Mesothelial cell of epicardium (in vitro differentiated cells): ENCODE measurements around the gene MRPS26. TPM values are rescaled to one million over a fixed set of nuclear protein-coding genes. Genes with fewer than 3 reads are reported as not detected.
"Not testable (repeated sequence)": the region's sequence is repeated elsewhere in the genome, so short reads cannot be mapped to it uniquely, and the experiment has no call there.

Source experiments
- DNase-seq, 2 experiments: peaks; one replicate each; pipeline ENCODE4 v3.0.0; 2021; ENCODE audit warnings: low spot score in 2 of 2; ENCODE audit not compliant: unreplicated experiment in 2 of 2
- H3K27ac Mint-ChIP-seq: 2 replicates; pipeline ENCODE4 v1.8.0; 2021; ENCODE audit warnings: mixed read lengths
- H3K27me3 Mint-ChIP-seq: 2 replicates; pipeline ENCODE4 v1.8.0; 2021; ENCODE audit warnings: low read depth, mixed read lengths
- H3K36me3 Mint-ChIP-seq: 2 replicates; pipeline ENCODE4 v1.8.0; 2021; ENCODE audit warnings: mixed read lengths
- H3K4me1 Mint-ChIP-seq: 2 replicates; pipeline ENCODE4 v1.8.0; 2021; ENCODE audit warnings: mixed read lengths
- H3K4me3 Mint-ChIP-seq: 2 replicates; pipeline ENCODE4 v1.8.0; 2021; ENCODE audit warnings: mild to moderate bottlenecking, moderate library complexity, mixed read lengths
- H3K9me3 Mint-ChIP-seq: 2 replicates; pipeline ENCODE4 v1.8.0; 2021; ENCODE audit warnings: mixed read lengths
- total RNA-seq: library from RNA; stranded (reverse); gene quantifications from 3 replicates; pipeline ENCODE4 v1.2.1, GENCODE V29; 2021
- TF ChIP-seq, protein P1 (sequence below): fragments of 200-600 bp; sonication (generic); IDR thresholded peaks from one replicate; pipeline ENCODE4 v1.5.0; 2021; ENCODE audit warnings: antibody characterized with exemption; ENCODE audit not compliant: unreplicated experiment

Gene MRPS26
- total RNA-seq, 1 donor from 2014 or later, result 56.9 TPM

DNA sequence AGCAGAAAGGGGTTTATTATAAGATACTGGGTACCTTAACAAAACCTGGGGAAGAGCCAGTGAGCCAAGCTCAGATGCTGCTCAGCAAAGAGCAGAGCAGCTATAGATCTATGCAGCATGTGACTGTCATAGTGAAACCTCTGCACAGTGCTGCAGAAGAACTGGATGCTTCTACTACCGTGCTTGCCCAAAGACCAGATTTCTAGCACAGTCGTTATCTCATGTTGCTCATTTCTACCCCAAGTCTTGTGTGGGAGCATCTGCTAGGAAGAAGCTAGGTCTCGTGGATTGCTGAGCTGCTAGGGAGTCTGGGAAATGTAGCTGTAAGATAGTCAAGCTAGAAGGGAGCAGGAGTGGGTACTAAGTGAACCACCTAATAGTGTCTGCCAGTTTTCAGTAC is 34.1 kb upstream of the MRPS26 start:
- no peak for DNase-seq
- Mint-ChIP-seq H3K27ac (no peak overlapping the region), H3K4me3 (no peak overlapping the region), H3K27me3 (no peaks in the 10 kb centered on the region), H3K4me1 (no peaks in the 10 kb centered on the region), H3K9me3 (no peaks in the 10 kb centered on the region), H3K36me3 (peaks cover 32% of the 10 kb centered on the region)
- TF ChIP-seq, protein P1, sequence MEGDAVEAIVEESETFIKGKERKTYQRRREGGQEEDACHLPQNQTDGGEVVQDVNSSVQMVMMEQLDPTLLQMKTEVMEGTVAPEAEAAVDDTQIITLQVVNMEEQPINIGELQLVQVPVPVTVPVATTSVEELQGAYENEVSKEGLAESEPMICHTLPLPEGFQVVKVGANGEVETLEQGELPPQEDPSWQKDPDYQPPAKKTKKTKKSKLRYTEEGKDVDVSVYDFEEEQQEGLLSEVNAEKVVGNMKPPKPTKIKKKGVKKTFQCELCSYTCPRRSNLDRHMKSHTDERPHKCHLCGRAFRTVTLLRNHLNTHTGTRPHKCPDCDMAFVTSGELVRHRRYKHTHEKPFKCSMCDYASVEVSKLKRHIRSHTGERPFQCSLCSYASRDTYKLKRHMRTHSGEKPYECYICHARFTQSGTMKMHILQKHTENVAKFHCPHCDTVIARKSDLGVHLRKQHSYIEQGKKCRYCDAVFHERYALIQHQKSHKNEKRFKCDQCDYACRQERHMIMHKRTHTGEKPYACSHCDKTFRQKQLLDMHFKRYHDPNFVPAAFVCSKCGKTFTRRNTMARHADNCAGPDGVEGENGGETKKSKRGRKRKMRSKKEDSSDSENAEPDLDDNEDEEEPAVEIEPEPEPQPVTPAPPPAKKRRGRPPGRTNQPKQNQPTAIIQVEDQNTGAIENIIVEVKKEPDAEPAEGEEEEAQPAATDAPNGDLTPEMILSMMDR, result no peak

DNA sequence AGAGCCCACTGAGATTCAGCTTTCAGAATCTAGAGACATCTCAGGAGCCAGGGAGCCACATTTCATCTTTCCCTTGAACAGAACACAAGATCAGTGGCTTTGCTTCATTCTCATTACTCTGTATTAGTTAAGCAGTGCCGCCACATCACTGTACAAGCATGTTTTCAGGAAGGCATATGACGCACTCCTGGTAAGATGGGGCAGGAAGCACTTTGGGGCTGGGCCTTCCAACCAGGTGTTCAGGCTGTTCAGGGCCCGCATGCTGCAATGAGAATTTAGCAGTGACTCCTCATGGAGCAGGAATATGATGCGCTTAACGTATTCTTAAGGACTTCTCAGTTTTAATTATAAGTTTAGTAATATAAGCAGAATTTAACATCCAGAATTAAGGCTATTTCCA is 32.1 kb upstream of the MRPS26 start:
- TF ChIP-seq, protein P1, result no peak
- H3K4me1 Mint-ChIP-seq, result no peaks in the 10 kb centered on the region
- peaks cover 6% of the 10 kb centered on the region for H3K9me3 Mint-ChIP-seq
- no peak overlapping the region for H3K4me3 Mint-ChIP-seq
- peaks cover 35% of the 10 kb centered on the region for H3K36me3 Mint-ChIP-seq
- DNase-seq, result no peak
- H3K27me3 Mint-ChIP-seq, result no peaks in the 10 kb centered on the region
- no peak overlapping the region for H3K27ac Mint-ChIP-seq

DNA sequence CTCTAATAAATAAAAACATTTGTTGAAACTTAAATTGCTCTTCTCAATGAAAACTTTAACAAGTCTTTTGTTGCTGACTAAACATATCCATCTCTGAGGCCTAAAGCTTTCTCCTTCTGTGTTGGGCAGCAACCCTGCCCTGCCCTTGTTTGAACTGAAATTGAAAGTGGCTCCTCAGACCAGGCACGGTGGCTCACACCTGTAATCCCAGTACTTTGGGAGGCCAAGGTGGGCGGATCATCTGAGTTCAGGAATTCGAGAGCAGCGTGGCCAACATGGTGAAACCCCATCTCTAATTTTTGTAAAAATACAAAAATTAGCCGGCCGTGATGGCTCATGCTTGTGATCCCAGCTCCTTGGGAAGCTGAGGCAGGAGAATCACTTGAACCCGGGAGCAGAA is 31.7 kb upstream of the MRPS26 start:
- TF ChIP-seq, protein P1, result no peak
- DNase-seq, result no peak
- Mint-ChIP-seq H3K4me3 (no peak overlapping the region), H3K27me3 (no peaks in the 10 kb centered on the region), H3K36me3 (peaks cover 31% of the 10 kb centered on the region), H3K27ac (no peak overlapping the region), H3K4me1 (no peaks in the 10 kb centered on the region), H3K9me3 (peaks cover 6% of the 10 kb centered on the region)

DNA sequence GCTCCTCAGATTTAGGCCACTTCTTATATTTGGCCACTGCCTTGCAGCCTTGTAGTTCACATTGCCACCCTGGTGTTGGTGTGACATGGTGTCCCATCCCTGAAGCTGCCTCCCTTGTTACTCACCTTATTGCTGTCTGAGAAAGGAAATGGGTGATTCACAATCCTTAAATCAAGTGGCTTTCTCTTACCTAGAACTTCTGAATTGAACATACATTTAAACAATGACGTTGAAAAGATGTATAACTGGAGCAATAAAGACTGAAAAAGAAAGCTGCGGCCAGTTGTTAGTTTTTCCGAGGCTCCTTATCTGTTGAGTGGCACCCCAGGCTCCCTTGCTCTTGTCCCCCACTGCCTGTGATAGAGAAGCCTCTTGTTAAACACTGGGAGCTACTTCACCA is 31.2 kb upstream of the MRPS26 start:
- Mint-ChIP-seq H3K4me3 (no peak overlapping the region), H3K9me3 (peaks cover 6% of the 10 kb centered on the region), H3K36me3 (peaks cover 28% of the 10 kb centered on the region), H3K4me1 (no peaks in the 10 kb centered on the region), H3K27me3 (no peaks in the 10 kb centered on the region), H3K27ac (no peak overlapping the region)
- TF ChIP-seq, protein P1, result no peak
- DNase-seq, result no peak

DNA sequence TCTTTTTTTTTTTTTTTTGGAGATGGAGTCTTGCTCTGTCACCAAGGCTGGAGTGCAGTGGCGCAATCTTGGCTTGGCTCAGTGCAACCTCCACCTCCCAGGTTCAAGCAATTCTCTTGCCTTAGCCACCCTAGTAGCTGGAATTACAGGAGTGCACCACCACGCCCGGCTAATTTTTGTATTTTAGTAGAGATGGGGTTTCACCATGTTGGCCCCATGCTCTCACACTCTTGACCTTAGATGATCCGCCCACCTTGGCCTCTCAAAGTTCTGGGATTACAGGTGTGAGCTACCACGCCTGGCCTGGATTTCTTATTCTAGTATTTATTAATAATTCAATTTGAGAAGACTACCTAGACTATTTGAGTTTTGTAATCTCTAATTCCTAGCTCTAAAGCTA is 30.6 kb upstream of the MRPS26 start:
- peaks cover 31% of the 10 kb centered on the region for H3K36me3 Mint-ChIP-seq
- not testable (repeated sequence) for H3K4me3 Mint-ChIP-seq, H3K4me1 Mint-ChIP-seq, DNase-seq, H3K9me3 Mint-ChIP-seq, H3K27ac Mint-ChIP-seq, H3K27me3 Mint-ChIP-seq

DNA sequence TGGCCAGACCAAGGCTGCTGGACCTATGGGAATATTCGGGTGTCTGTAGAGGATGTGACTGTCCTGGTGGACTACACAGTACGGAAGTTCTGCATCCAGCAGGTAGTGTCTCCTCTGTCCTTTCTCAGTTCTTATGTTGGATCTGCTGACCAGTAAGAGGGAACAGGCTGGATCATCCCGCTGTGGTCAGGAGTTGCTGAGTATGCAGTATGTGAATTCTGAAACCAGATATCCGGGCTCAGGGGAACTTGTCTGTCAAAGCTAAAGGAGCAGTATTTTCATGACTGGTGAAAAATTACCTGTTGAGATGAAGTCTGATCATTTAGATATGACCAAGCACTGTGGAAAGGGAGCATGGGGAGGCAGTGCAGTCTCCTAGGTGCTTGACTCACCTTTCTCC is 24.5 kb upstream of the MRPS26 start:
- H3K36me3 Mint-ChIP-seq, result peaks cover 47% of the 10 kb centered on the region
- H3K27ac Mint-ChIP-seq, result no peak overlapping the region
- no peak overlapping the region for H3K4me3 Mint-ChIP-seq
- no peaks in the 10 kb centered on the region for H3K27me3 Mint-ChIP-seq
- DNase-seq, result no peak
- H3K4me1 Mint-ChIP-seq, result peaks cover 13% of the 10 kb centered on the region
- peaks cover 6% of the 10 kb centered on the region for H3K9me3 Mint-ChIP-seq
- TF ChIP-seq, protein P1, result no peak
